ENCODE results near the gene LCLAT1. TPM values are rescaled to one million over a fixed set of nuclear protein-coding genes. Genes with fewer than 3 reads are reported as not detected.

The LCLAT1 gene
- total and polyA plus RNA-seq, 4 donors: 2.3 to 22.3 (median 9.4) TPM

- Histone ChIP-seq H3K9me3 (ENCODE audit: control insufficient read depth, low read length) (no peaks in the 10 kb centered on the region), H3K27me3 (ENCODE audit: control insufficient read depth in 1 of 2, insufficient read depth in 2 of 2, low read length in 1 of 2) (no peaks in the 10 kb centered on the region), H3K4me1 (ENCODE audit: control insufficient read depth in 1 of 2, insufficient read depth in 2 of 2, low read length in 2 of 2) (no peaks in the 10 kb centered on the region), H3K27ac (ENCODE audit: low read depth in 1 of 2, low read length in 2 of 2) (no peak overlapping the region), H3K4me3 (ENCODE audit: low read length in 2 of 2) (no peak overlapping the region), H3K36me3 (ENCODE audit: control insufficient read depth in 1 of 2, insufficient read depth in 2 of 2, low read length in 1 of 2) (no peaks in the 10 kb centered on the region)
- intact Hi-C loops (cut with DNase I): loop anchor here in 1 of 2 donors (10.0 kb wide), 1 partner anchor 345 kb away; no protein-coding TSS in a partner anchor
- no peak for ATAC-seq (ENCODE audit: low FRiP score)
- WGBS, 2 donors: 96 to 100% methylated on average over 1 of the region's 1 CpG
- no peak for DNase-seq
Observed at GRCh38 chr2:30559544-30560275, 112.7 kb downstream of the LCLAT1 start.

DNA sequence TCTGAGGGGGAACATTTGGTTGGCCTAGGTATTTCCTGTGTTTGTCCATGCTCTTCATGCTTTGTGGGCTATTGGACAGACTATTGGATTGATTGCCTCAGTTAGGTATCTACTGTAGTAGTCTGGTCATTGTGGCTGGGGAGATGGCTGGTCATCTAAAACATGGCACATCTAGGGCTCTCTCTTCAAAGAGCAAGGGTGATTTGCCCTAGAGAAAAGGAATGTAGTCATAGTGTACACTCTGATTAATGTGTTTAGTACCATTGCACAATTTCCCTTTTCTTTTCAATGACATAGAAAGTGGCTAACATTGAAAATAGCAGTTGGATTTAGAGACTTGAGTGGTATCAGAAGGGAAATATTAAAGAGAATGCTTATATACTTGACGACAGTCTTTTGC, 114.3 kb downstream of the LCLAT1 start:
- intact Hi-C loops (cut with DNase I): loop anchor here in 1 of 2 donors (10.0 kb wide), 1 partner anchor 347 kb away; no protein-coding TSS in a partner anchor
- 90 to 91% methylated on average over 1 of the region's 1 CpG for WGBS, 2 donors
- no peaks in the 10 kb centered on the region for H3K36me3 ChIP-seq (ENCODE audit: control insufficient read depth in 1 of 2, insufficient read depth in 2 of 2, low read length in 1 of 2)

DNA sequence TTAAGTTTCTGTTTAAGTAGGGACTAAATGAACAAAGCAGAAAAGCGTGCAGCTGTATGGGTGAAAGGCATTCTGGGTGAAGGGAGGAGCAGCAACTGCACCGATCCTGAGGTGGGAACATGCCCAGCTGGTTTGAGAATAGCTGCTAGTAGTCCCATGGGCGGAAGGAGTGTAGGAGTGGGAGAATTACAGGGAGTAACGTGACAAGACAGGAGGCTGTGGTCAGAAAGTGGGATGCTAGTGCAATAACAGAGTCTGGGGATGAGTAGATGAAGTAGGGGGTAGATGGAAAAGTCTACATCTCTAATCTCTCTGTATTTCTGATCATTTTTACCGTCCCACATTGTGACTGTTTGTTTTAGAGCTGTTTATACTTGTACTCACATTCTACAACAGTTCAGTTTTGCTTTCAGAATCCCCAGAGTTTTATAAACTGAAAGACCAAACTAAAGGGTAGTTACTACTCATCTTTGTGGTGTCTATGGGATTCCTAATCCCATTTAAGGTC, 118.9 kb downstream of the LCLAT1 start:
- 55 to 66% methylated on average over 5 of the region's 5 CpGs for WGBS, 2 donors
- Histone ChIP-seq H3K4me3 (ENCODE audit: low read length in 2 of 2) (no peak overlapping the region), H3K36me3 (ENCODE audit: control insufficient read depth in 1 of 2, insufficient read depth in 2 of 2, low read length in 1 of 2) (no peaks in the 10 kb centered on the region), H3K27ac (ENCODE audit: low read depth in 1 of 2, low read length in 2 of 2) (peak overlapping the region; percentile 57 to 95), H3K27me3 (ENCODE audit: control insufficient read depth in 1 of 2, insufficient read depth in 2 of 2, low read length in 1 of 2) (no peaks in the 10 kb centered on the region), H3K9me3 (ENCODE audit: control insufficient read depth, low read length) (no peaks in the 10 kb centered on the region), H3K4me1 (ENCODE audit: control insufficient read depth in 1 of 2, insufficient read depth in 2 of 2, low read length in 2 of 2) (no peaks in the 10 kb centered on the region)
- no peak for DNase-seq
- intact Hi-C loops (cut with DNase I): loop anchor here in 1 of 2 donors (10.0 kb wide), 1 partner anchor 351 kb away; no protein-coding TSS in a partner anchor
- ATAC-seq (ENCODE audit: low FRiP score): peak; percentile 38

More for the DNA sequence above, 114.3 kb downstream of the LCLAT1 start:
- ATAC-seq (ENCODE audit: low FRiP score) (no peak), DNase-seq (no peak)
- H3K4me3 ChIP-seq (ENCODE audit: low read length in 2 of 2): no peak overlapping the region
- no peaks in the 10 kb centered on the region for H3K4me1 ChIP-seq (ENCODE audit: control insufficient read depth in 1 of 2, insufficient read depth in 2 of 2, low read length in 2 of 2)
- no peaks in the 10 kb centered on the region for H3K27me3 ChIP-seq (ENCODE audit: control insufficient read depth in 1 of 2, insufficient read depth in 2 of 2, low read length in 1 of 2)
- H3K27ac ChIP-seq (ENCODE audit: low read depth in 1 of 2, low read length in 2 of 2): no peak overlapping the region
- no peaks in the 10 kb centered on the region for H3K9me3 ChIP-seq (ENCODE audit: control insufficient read depth, low read length)

- no peaks in the 10 kb centered on the region for H3K27me3 ChIP-seq (ENCODE audit: control insufficient read depth in 1 of 2, insufficient read depth in 2 of 2, low read length in 1 of 2)
- H3K4me3 ChIP-seq (ENCODE audit: low read length in 2 of 2): no peak overlapping the region
- no peak for DNase-seq
- no peaks in the 10 kb centered on the region for H3K4me1 ChIP-seq (ENCODE audit: control insufficient read depth in 1 of 2, insufficient read depth in 2 of 2, low read length in 2 of 2)
- H3K9me3 ChIP-seq (ENCODE audit: control insufficient read depth, low read length): no peaks in the 10 kb centered on the region
- 27 to 44% methylated on average over 4 of the region's 4 CpGs for WGBS, 2 donors
- intact Hi-C loops (cut with DNase I): loop anchor here in 1 of 2 donors (10.0 kb wide), 1 partner anchor 352 kb away; no protein-coding TSS in a partner anchor
- H3K27ac ChIP-seq (ENCODE audit: low read depth in 1 of 2, low read length in 2 of 2): peak overlapping the region; percentile 44 to 57
- H3K36me3 ChIP-seq (ENCODE audit: control insufficient read depth in 1 of 2, insufficient read depth in 2 of 2, low read length in 1 of 2): no peaks in the 10 kb centered on the region
- peak; percentile 72 for ATAC-seq (ENCODE audit: low FRiP score)
Observed at GRCh38 chr2:30566631-30567030, 119.6 kb downstream of the LCLAT1 start.

DNA sequence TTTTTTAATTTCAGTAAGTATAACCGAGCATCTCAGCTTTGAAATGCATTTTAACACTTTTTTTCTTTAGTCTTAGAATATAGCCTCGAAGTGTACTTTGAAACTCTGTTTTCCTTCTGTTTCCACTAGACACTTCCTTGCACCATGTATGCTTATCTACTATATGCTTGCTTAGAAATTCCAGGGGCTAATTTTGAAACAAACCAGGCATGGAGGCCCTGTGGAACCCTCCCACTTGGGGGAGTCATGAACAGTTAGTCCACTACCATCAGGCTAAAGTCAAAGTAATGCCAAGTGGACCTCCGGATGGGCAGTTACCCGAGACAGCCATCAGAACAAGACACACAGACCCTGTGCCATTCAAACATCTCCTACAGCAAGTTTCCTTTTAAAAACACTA, 120.3 kb downstream of the LCLAT1 start:
- Histone ChIP-seq H3K4me3 (ENCODE audit: low read length in 2 of 2) (no peak overlapping the region), H3K27me3 (ENCODE audit: control insufficient read depth in 1 of 2, insufficient read depth in 2 of 2, low read length in 1 of 2) (no peaks in the 10 kb centered on the region), H3K9me3 (ENCODE audit: control insufficient read depth, low read length) (no peaks in the 10 kb centered on the region), H3K36me3 (ENCODE audit: control insufficient read depth in 1 of 2, insufficient read depth in 2 of 2, low read length in 1 of 2) (no peaks in the 10 kb centered on the region), H3K4me1 (ENCODE audit: control insufficient read depth in 1 of 2, insufficient read depth in 2 of 2, low read length in 2 of 2) (no peaks in the 10 kb centered on the region), H3K27ac (ENCODE audit: low read depth in 1 of 2, low read length in 2 of 2) (peak overlapping the region in 1 of 2 donors; percentile 77)
- 91 to 94% methylated on average over 4 of the region's 4 CpGs for WGBS, 2 donors
- intact Hi-C loops (cut with DNase I): loop anchor here in 1 of 2 donors (10.0 kb wide), 1 partner anchor 353 kb away; no protein-coding TSS in a partner anchor
- ATAC-seq (ENCODE audit: low FRiP score) (no peak), DNase-seq (no peak)

DNA sequence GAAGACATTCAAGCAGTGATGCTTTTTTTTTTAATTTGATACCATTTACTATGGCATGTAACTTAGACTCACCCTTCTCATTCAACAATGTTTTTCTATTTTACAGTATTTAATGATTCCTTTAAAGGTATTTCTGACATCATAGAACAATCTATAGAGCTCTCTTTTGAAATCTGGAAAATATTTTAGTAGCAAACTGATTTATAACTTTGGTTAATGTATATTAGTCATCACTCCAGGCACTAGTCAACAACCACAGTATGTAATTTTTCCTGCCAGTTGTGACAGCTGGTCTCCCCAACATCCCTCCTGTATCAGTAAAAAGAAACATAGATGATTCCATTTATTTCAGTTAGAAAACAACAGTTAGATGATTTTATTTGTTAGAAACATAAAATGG, 122.9 kb downstream of the LCLAT1 start:
- H3K27ac ChIP-seq (ENCODE audit: low read depth in 1 of 2, low read length in 2 of 2): no peak overlapping the region
- H3K36me3 ChIP-seq (ENCODE audit: control insufficient read depth in 1 of 2, insufficient read depth in 2 of 2, low read length in 1 of 2): no peaks in the 10 kb centered on the region
- no peak overlapping the region for H3K4me3 ChIP-seq (ENCODE audit: low read length in 2 of 2)
- DNase-seq (no peak), ATAC-seq (ENCODE audit: low FRiP score) (no peak)
- H3K4me1 ChIP-seq (ENCODE audit: control insufficient read depth in 1 of 2, insufficient read depth in 2 of 2, low read length in 2 of 2): no peaks in the 10 kb centered on the region
- no peaks in the 10 kb centered on the region for H3K27me3 ChIP-seq (ENCODE audit: control insufficient read depth in 1 of 2, insufficient read depth in 2 of 2, low read length in 1 of 2)
- intact Hi-C loops (cut with DNase I): loop anchor here in 1 of 2 donors (10.0 kb wide), 1 partner anchor 355 kb away; no protein-coding TSS in a partner anchor
- H3K9me3 ChIP-seq (ENCODE audit: control insufficient read depth, low read length): no peaks in the 10 kb centered on the region

GRCh38 chr2:30577151-30577550, 130.1 kb downstream of the LCLAT1 start:
- DNase-seq (no peak), ATAC-seq (ENCODE audit: low FRiP score) (no peak)
- intact Hi-C loops (cut with DNase I): no loop called here
- Histone ChIP-seq H3K36me3 (ENCODE audit: control insufficient read depth in 1 of 2, insufficient read depth in 2 of 2, low read length in 1 of 2) (no peaks in the 10 kb centered on the region), H3K4me3 (ENCODE audit: low read length in 2 of 2) (no peak overlapping the region), H3K27ac (ENCODE audit: low read depth in 1 of 2, low read length in 2 of 2) (no peak overlapping the region), H3K9me3 (ENCODE audit: control insufficient read depth, low read length) (no peaks in the 10 kb centered on the region), H3K27me3 (ENCODE audit: control insufficient read depth in 1 of 2, insufficient read depth in 2 of 2, low read length in 1 of 2) (no peaks in the 10 kb centered on the region), H3K4me1 (ENCODE audit: control insufficient read depth in 1 of 2, insufficient read depth in 2 of 2, low read length in 2 of 2) (no peaks in the 10 kb centered on the region)
- WGBS, 2 donors: 94 to 95% methylated on average over 4 of the region's 4 CpGs

- Histone ChIP-seq H3K4me3 (ENCODE audit: low read length in 2 of 2) (no peak overlapping the region), H3K36me3 (ENCODE audit: control insufficient read depth in 1 of 2, insufficient read depth in 2 of 2, low read length in 1 of 2) (no peaks in the 10 kb centered on the region), H3K4me1 (ENCODE audit: control insufficient read depth in 1 of 2, insufficient read depth in 2 of 2, low read length in 2 of 2) (peaks cover 0 to 4% of the 10 kb centered on the region in 2 donors), H3K27me3 (ENCODE audit: control insufficient read depth in 1 of 2, insufficient read depth in 2 of 2, low read length in 1 of 2) (no peaks in the 10 kb centered on the region), H3K27ac (ENCODE audit: low read depth in 1 of 2, low read length in 2 of 2) (no peak overlapping the region), H3K9me3 (ENCODE audit: control insufficient read depth, low read length) (no peaks in the 10 kb centered on the region)
- WGBS, 2 donors: 81 to 83% methylated on average over 3 of the region's 3 CpGs
- ATAC-seq (ENCODE audit: low FRiP score) (no peak), DNase-seq (no peak)
- intact Hi-C loops (cut with DNase I): no loop called here
Observed at GRCh38 chr2:30580391-30580790, 133.3 kb downstream of the LCLAT1 start.

DNA sequence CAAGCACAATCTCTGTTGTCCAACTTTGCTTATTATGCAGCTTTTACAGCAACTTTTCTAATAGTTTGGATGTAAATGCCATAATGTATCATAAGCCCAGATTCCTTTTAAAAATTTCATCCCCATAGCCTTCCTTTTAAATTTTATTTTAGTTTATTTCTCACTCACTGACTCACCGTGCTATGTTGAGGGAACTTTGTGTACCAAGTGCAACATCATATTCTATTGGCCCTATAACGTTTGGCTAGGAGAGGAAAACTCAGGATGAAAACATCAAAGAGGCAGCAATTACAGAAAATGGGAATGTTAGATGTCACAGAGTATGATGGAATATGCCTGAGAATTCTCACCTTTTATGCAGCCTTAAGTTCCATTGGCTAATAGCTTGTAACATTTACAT, 135.5 kb downstream of the LCLAT1 start:
- 13 to 32% methylated on average over 2 of the region's 2 CpGs for WGBS, 2 donors
- intact Hi-C loops (cut with DNase I): no loop called here
- Histone ChIP-seq H3K27ac (ENCODE audit: low read depth in 1 of 2, low read length in 2 of 2) (no peak overlapping the region), H3K4me3 (ENCODE audit: low read length in 2 of 2) (no peak overlapping the region), H3K27me3 (ENCODE audit: control insufficient read depth in 1 of 2, insufficient read depth in 2 of 2, low read length in 1 of 2) (no peaks in the 10 kb centered on the region), H3K36me3 (ENCODE audit: control insufficient read depth in 1 of 2, insufficient read depth in 2 of 2, low read length in 1 of 2) (no peaks in the 10 kb centered on the region), H3K9me3 (ENCODE audit: control insufficient read depth, low read length) (no peaks in the 10 kb centered on the region), H3K4me1 (ENCODE audit: control insufficient read depth in 1 of 2, insufficient read depth in 2 of 2, low read length in 2 of 2) (peaks cover 0 to 4% of the 10 kb centered on the region in 2 donors)
- DNase-seq: no peak
- no peak for ATAC-seq (ENCODE audit: low FRiP score)

Data from aorta (tissue), 5 donors.